ENCODE data around the gene GGCT.

Gene GGCT

DNA sequence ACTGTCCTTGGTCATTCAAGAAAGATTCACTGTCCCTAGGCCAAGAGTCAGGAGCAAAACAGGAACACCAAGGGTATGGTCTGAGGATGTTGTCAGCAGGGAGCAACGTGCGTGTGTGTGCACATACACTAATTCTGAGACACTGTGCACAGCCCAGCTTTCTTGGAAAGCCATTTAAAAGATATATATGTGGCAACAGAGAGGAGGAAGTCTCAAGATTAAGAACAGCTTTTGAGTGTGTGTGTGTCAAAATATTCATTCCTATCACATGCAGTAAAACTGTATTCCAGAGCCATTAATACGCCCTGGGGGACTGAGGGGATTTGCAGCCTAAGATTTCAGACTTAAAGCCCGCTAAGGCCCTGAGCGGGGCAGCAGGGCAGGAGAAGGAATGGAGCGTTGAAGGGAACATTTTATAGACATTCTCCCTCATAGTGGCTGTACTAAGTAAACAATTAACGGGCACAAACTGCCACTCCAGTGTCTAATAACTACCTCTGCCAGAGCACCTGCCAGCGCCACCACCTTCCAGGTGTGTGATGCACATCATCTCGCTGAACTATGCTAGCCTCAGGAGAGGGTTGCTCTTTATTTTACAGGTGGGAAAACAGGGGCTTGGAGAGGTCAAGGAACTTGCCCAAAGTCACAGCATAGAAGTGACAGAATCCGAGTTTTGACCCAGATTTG lies 28.0 kb downstream of the GGCT start:
- no peak for DNase-seq

DNA sequence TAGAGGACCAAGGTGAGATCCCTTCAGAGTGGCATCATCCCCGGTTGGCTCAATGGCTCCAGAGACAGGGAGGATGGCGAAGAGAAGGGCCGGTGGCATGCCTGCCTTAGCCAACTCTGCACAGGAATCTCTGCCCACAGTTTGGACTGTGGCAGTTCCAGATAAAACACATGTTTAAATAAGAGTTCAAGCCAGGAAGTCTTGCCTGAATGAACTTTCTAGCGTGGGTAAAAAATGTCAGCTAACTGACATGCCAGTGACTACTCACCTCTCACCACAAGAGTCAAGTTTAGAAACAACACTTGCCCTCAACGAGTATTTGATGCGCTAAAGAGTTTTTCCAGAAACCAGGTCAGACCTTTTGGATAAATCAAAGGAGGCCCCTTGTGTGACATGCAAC lies 29.0 kb downstream of the GGCT start:
- DNase-seq: no peak

GRCh38 chr7:30474893-30475292 lies 29.7 kb downstream of the GGCT start:
- DNase-seq: no peak

DNA sequence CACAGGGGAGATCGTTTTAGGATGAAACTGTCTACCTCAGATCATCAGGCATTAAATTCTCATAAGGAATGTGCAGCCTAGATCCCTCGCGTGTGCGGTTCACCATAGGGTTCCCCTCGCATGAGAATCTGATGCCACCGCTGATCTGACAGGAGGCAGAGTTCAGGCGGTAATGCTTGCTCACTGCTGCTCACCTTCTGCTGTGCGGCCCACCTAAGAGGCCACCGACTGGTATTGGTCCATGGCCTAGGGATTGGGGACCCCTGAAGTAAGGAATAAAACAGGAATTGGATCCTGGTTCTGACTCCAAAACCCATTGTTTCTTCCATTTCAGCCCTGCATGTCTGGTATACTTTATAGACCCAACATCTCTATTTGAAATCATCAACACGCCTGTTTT lies 30.1 kb downstream of the GGCT start:
- DNase-seq: no peak

- DNase-seq: no peak
Measured at GRCh38 chr7:30473903-30474302, 30.7 kb downstream of the GGCT start.

- peak; percentile 40 to 83 for DNase-seq
Measured at GRCh38 chr7:30472784-30473775, 31.5 kb downstream of the GGCT start.

- no peak for DNase-seq
Measured at GRCh38 chr7:30472081-30472783, 32.4 kb downstream of the GGCT start.

- DNase-seq: no peak
Measured at GRCh38 chr7:30471205-30471604, 33.4 kb downstream of the GGCT start.

- DNase-seq: peak in 1 of 2 experiments; percentile 62
Measured at GRCh38 chr7:30470771-30471170, 33.9 kb downstream of the GGCT start.

DNA sequence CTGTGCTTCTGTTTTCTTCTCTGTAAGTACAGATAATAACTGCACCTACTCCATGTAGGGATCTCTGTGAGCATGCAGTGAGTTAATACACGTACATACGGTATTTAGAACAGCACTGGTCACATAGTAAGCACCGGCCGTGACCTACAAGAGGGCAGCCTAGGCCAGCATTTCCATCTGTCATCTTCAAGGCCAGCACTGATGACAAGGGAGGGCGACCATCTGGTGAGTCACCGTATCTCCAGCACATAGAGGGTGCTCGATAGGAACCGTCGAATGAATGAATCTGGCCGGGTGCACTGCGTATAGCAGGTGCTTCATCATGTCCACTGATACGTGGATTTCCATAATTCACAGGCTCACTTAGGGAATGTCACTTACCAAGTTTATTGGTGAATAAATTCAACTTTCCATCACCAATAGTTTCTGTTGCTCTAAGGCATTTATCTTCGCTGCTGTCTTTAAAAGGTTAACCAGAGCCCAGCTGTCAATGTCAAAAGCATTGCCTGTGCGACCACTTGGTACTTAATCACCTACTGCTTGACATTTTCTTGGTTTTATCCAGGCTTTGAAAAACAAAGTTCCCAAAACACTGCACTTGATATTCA lies 34.4 kb downstream of the GGCT start:
- no peak for DNase-seq

GRCh38 chr7:30469303-30469702 lies 35.3 kb downstream of the GGCT start:
- DNase-seq: peak; percentile 32 to 69

DNA sequence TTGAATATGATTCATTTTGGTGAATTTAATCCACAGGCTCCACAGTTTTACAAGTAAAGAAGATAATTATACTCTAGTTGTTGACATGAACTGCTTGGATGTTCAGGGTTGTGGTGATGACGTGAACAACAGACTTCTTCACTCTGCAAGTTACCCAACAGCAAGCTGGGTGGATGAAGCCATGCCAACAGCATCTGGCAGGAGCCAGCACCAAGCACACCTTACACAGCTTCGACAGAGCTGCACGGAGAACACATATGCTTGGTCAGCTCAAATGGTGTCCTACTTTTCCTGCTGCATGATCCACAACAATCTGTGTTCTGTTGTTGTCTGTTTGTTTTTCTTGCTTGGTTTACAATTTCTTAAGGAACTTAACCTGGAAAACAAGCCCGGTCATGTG lies 35.8 kb downstream of the GGCT start:
- peak in 1 of 2 experiments; percentile 69 for DNase-seq

DNA sequence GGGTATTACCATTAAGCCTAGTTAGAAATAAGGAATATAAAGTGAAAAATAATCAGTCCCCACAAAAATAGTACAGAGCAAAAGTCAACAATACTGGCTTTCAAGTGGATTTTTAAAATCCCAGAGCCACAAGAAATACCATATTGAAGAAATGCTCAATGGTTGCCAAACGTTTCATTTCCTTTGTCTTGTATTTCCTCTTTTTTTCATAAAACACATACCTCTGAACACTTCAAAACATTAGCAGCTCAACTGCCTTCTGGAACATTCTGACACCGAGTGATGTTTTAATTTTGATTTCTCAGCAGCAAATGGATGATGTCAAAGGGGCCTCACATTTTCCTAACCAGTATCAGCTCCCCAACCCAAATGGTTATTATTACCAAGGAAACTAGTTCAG lies 36.6 kb downstream of the GGCT start:
- no peak for DNase-seq

GRCh38 chr7:30467271-30467670 lies 37.4 kb downstream of the GGCT start:
- DNase-seq: no peak

DNA sequence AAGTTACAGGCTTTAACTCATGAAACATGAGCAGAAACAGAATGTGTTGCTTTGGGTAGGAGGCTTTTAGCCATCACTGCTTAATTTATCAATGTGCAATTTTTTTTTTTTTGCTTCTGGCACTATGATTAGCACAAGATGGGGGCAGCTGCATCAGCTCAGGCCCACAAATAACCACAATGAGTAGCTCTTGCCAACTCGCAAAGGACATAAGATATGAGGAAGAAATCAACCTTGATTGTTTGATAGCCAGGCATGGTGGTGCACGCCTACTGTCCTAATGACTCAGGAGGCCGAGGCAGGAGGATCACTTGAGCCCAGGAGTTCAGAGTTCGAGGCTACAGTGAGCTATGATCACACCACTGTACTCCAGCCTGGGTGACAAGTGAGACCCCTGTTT lies 38.4 kb downstream of the GGCT start:
- peak in 1 of 2 experiments; percentile 38 for DNase-seq

- DNase-seq: peak; percentile 19 to 84
Measured at GRCh38 chr7:30465811-30466180, 38.8 kb downstream of the GGCT start.

DNA sequence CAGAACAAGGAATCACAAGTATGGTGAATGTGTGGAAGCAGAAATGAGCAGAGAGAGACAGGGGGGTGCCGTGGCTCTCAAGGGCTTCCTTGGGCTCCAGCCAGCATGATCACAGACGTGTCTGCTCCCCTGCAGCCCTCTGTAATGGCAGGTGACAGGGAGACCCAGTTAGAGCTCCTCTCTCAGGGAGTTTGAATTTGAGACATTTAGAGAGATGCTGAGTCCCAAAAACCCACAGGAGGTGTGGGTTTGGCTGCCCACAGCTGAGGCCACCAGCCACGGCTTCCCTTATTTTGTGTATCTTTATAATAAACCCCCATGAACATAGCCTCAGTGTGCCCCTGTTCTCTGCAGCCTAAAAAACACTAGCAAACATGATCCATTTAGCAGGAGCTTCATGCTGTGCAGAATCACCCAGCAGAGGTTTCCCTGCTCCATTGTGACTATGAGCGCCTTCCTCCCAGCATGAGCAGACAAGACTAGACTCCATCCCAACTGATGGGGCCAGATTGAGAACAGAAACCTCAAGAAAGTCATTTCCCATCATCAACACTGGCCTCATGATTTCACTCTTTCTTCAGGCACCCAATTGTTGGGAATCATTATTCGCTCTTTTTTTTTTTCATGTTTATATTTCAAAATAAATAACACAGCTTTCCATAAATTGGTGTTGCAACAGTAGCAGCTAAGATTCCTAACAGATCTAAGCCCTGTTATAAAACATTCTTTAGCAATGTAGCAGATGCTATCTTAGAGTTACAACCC lies 39.4 kb downstream of the GGCT start:
- DNase-seq: peak in 1 of 2 experiments; percentile 39

GRCh38 chr7:30464231-30464671 lies 40.4 kb downstream of the GGCT start:
- DNase-seq: peak in 1 of 2 experiments; percentile 47

DNA sequence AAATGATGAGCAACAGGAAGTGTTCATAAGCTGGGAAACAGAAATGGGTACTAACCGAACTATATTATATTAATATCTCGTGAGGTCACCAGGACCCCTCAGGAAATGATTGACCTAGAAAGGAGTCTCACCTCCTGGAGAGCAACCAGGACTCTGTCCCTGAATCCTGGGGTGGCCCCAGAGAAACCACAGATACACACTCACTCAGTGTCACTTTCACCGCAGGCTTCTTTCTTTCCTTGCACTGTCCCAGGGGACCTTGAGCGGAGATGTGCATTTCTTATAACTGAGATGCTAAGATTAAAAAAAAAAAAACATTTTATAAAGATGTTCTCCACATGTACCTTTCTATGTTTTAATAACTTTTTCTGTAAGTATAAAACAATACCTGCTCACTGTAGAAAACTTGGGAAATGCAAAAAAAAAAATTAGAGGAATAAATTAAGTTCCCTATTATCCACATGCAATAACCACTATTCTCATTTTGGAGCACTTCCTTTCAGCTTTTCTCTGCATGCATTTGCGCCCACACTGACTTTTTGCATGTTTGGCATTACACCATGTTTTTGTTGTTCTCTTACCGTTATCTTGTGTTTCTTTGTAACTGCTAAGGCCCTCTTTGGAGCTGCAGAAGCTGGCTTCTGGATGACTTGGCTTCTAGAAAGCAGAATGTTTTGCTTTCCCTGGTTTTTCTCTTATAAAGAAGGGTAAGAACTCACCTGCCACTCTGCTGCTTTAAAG lies 41.1 kb downstream of the GGCT start:
- no peak for DNase-seq

DNA sequence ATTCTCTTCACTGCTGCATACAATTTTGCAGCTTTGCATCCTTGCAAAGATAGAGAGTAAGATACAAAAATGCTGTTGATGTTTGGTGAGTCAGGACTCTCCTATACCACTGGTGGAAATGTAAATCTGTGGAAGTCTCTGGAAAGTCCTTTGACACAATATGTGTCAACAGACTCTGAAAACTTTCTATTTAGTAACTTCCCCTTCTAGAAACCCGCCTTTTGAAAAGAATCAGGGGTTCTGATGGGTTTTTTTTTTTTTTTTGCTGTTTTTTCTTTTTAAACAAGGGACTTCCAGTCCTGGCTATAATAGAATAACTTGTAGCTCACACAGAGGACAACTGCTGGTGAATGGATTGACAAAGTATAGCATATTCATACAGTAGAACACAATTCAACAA lies 42.5 kb downstream of the GGCT start:
- no peak for DNase-seq

DNA sequence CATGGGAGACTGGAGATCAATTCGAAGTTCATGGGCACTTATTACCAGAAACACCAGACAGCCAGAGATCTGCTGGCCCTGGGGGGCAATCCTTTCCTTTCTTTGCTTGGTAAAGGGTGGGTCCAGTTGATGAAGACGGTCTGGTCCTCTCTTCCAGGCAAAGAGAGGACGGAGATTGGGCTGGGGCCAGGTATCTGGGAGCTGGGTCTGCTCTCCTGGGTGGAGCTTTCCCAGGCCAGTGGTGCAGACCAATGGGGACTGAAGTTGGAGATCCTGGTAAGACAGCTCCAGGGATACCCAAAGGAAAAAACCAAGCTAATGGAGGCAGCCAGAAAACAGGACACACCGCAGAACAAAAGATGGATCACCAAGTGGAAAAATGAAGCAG lies 44.4 kb downstream of the GGCT start:
- no peak for DNase-seq
